HK-2 (cell line): ENCODE results near the gene CXCL17.
"Not testable (repeated sequence)": the region's sequence is repeated elsewhere in the genome, so short reads cannot be mapped to it uniquely, and the experiment has no call there.

ENCODE experiments used
- DNase-seq: peaks from one replicate; pipeline ENCODE4 v3.0.0-alpha.2; 2018; ENCODE audit not compliant: unreplicated experiment

The CXCL17 gene, protein sequence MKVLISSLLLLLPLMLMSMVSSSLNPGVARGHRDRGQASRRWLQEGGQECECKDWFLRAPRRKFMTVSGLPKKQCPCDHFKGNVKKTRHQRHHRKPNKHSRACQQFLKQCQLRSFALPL

GRCh38 chr19:42442833-42443232 lies at the start of gene CXCL17:
CXCL17 (minus strand) TSS chr19:42442946; CDS start chr19:42442832, 114 bp downstream.
- DNase-seq = no peak

DNA sequence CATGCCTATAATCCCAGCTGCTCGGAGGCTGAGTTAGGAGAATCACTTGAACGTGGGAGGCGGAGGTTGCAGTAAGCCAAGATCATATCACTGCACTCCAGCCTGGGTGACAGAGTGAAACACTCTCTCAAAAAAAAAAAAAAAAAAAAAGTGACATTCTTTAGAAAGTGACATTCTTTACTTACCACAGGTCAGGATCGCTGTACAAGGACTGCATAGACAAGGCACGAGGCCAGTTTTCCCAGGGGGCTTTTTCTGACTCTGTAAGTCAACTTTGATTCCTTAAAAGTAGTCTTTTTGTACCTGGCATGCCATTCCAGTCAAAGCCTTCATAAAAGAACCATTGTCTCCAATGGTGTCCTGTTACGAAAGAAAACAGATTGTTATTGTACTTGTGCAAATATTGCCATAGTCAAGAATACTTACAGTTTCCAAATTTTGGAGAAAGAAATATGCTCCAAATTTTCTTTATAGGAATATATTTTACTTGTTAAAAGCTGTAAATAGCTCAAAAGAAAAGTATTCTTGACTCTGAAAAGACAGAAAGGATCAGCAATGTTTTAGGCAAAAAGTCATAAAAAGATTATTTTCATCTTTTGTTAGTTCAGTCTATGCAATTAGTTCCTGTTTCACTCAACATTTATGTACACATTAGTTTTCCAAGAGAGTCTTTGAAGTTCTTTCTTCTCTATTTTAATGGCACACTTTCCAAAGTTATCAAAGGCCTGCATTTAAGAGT lies 46.2 kb upstream of the CXCL17 start:
- no peak for DNase-seq

GRCh38 chr19:42487798-42488178 lies 45.0 kb upstream of the CXCL17 start:
- DNase-seq = no peak

DNA sequence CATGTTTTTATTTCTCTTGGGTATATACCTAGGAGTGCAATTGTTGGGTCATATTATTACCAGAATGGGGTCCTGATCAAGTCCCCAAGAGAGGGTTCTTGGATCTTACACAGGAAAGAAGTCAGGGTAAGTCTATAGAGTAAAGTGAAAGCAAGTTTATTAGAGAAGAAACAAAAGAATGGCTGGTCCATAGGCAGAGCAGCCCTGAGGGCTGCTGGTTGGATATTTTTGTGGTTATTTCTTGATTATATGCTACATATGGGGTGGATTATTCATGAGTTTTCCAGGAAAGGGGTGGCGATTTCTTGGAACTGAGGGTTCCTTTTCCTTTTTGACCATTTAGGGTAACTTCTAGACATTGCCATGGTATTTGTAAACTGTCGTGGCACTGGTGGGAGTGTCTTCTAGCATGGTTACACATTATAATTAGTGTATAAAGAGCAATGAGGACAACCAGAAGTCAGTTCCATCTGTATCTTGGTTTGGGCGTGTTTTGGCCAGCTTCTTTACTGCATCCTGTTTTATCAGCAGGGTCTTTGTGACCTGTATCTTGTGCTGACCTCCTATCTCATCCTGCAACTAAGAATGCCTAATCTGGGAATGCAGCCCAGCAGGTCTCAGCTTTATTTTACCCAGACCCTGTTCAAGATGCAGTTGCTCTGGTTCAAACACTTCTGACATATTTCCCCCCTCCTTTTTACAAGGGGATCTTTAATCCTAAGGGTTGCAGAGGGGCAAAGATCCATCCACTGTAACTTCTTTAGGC lies 44.5 kb upstream of the CXCL17 start:
- no peak for DNase-seq

GRCh38 chr19:42485036-42485435 lies 42.3 kb upstream of the CXCL17 start:
- not testable (repeated sequence) for DNase-seq

- peak; percentile 17 for DNase-seq
Observed at GRCh38 chr19:42480335-42481095, 37.8 kb upstream of the CXCL17 start.

- no peak for DNase-seq
Observed at GRCh38 chr19:42479736-42480135, 37.0 kb upstream of the CXCL17 start.

- no peak for DNase-seq
Observed at GRCh38 chr19:42478765-42479311, 36.1 kb upstream of the CXCL17 start.

DNA sequence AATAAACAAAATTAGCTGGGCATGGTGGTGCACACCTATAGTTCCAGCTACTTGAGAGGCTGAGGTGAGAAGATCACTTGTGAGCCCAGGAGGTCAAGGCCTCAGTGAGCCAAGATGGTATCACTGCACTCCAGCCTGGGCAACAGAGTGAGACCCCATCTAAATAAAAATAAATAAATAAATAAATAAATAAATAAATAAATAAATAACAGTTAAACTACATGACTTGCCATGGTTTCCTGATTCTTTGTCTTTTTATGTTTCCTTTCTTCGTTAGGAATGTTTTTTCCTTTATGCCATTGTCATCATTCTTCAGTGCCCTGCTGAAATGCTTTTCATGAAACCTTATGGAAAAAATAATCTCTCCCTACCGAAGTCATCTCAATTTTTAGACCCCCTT lies 35.2 kb upstream of the CXCL17 start:
- no peak for DNase-seq

- DNase-seq = no peak
Observed at GRCh38 chr19:42477117-42477516, 34.4 kb upstream of the CXCL17 start.

- no peak for DNase-seq
Observed at GRCh38 chr19:42475366-42475765, 32.6 kb upstream of the CXCL17 start.

GRCh38 chr19:42474743-42475142 lies 32.0 kb upstream of the CXCL17 start:
- DNase-seq = no peak

DNA sequence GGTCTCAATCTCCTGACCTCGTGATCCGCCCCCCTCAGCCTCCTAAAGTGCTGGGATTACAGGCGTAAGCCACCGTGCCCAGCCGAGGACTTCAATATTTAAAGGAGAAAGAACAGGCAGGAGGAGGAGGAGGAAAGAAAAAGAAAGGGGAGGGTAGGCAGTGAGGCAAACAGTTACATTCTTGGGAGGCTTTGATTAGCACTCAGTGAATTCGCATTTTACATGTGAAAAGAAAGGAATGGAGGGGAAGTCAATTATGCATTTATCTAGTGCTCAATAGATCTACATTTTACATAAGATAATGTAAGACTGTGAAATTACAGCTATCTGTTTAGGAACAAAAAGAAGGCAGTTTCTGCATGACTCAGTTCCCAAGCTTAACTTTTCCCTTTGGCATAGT lies 30.9 kb upstream of the CXCL17 start:
- DNase-seq = no peak

DNA sequence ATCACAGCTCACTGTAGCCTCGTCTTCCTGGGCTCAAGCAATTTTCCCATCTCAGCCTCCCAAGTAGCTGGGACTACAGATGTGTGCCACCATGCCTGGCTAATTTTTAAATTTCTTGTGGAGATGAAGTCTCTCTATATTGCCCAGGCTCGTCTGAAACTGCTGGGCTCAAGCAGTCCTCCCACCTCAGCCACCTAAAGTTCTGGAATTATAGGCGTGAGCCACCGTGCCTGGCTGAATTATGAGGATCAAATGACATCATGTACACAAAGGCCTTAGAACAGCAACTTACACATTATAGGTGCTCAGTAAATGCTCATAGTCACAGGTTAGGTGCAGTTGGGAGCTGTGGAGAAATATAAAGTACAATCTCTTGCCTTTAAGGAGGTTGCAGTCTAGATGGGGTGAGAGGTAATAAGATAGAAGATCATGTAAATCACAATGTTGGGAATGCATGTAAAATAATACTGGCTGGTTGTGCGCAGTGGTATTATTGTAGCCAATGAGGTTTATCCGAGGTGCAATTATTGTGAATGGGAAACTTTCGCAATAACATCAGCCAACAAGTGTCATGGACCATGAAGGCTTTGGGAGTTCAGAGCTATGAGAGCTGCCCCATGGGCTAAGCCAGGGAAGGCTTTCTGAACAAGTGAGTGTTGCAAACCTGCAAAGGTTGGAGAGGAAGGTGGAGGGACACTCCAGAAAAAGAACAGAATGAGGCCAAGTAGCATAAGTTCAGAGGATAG lies 29.8 kb upstream of the CXCL17 start:
- no peak for DNase-seq

GRCh38 chr19:42471554-42472249 lies 29.0 kb upstream of the CXCL17 start:
- no peak for DNase-seq

DNA sequence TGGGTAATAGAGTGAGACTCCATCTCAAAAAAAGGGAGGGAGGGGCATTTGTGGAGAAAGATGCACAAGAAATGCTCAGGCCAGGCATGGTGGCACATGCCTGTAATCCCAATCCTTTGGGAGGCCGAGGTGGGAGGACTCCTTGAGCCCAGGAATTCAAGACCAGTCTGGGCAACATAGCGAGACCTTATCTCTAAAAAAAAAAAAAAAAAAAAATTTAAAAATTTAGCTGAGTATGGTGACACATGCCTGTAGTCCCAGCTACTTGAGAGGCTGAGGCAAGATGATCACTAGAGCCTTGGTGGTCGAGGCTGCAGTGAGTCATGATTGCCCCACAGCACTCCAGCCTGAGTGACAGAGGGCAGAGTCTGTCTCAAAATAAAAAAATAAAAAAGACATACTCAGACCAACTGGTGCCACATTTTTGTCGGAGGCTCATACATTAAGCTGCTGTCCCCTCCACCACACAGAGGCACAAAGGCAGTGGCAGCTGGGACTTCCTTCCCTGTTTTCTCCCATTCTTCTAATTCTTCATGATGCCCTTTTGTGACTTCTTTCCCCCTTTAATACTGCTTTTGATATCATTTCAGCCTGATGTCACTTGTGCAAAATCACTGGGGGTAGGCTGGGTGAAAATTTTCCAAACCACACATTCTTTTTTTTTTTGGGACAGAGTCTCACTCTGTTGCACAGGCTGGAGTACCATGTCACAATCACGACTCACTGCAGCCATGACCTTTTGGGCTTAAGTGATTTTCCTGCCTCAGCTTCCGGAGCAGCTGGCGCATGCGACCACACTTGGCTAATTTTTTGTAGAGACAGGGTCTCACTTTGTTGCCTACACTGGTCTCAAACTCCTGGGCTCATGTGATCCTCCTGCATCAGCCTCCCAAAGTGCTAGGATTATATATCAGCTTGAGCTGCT lies 26.8 kb upstream of the CXCL17 start:
- no peak for DNase-seq

DNA sequence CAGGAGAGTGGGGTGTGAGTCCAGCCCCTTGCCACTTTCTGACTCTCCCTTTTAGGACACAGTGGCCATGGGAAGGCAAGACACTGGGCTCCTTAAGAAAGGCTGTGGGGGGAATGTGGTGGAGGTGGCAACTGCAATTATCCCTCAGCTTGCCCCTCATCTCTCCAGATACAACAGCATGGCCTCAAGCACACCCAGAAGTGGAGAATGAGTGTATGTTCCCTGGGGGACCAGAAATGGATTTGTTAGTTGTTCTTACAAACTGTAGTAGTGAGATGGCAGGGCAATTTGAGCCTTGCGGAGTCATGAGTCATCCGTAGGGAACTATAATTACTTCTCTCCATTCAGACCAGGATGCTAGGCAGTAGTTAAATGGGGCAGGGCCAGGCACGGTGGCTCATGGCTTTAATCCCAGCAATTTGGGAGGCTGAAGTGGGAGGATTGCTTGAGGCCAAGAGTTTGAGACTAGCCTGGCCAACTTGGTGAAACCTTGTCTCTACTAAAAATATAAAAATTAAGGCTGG lies 25.6 kb upstream of the CXCL17 start:
- DNase-seq = peak; percentile 12

DNA sequence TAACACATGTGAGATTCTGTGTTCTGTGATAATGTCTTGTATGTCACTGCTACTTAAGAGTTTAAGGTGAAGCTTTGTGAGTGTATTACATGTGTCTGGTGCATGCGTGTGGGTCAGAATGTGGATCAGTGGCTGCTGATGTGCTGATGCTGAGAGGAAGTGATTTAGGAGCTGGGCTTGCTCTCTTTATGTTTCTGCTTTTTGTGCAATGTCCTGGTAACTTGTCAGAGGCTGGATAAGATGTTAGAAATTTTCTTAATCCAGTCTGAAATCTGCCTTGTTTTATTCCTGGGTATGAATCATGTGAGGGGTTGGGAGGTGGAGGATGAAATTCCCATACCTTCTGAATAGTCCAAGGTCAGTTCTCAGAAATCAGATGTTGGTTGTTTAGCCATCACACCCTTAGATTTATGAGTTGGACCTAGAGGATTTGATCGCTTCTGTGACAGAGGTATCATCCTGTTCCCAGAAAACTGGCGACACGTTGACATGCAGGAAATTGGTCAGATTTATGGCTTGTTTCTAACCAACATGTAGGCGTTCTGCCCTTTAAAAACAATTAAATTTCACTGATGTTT lies 24.5 kb upstream of the CXCL17 start:
- no peak for DNase-seq
